HG03025 (cell line): Measurements from ENCODE around the gene ASS1.
"Not testable (repeated sequence)": the region's sequence is repeated elsewhere in the genome, so short reads cannot be mapped to it uniquely, and the experiment has no call there.

Experiments used
- ATAC-seq: cut with Tn5 transposase; IDR thresholded peaks from one replicate; pipeline ENCODE4 v1.9.1; 2021; ENCODE audit warnings: mild to moderate bottlenecking, moderate library complexity; ENCODE audit not compliant: unreplicated experiment, low FRiP score

Gene ASS1

DNA sequence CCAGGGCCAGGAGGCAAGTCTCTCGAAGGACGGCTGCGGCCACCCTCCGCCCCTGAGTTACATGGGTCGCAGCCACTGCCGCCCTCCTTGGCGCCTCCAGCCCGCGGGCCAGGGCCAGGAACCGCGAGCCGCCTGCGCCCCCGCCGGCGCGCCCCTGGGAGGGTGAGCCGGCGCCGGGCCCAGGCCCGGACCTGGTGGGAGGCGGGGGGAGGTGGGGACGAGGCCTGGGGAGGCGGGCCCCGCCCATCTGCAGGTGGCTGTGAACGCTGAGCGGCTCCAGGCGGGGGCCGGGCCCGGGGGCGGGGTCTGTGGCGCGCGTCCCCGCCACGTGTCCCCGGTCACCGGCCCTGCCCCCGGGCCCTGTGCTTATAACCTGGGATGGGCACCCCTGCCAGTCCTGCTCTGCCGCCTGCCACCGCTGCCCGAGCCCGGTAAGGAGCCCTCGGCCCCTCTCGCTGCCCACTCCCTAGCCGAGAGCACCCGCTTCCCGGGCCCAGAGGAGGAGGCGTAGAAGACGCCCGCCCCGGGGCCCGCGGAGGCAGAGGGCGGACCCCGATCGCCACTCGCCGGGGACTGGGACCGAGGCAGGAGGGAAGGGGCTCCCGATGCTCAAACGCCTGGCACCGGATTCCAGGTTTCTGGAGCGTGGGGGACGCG lies at the start of gene ASS1:
ASS1 (plus strand) TSS at position 397 of the 657 bp plus-strand sequence. CDS start 7,268 bp downstream, outside the sequence.
- ATAC-seq, result no peak

DNA sequence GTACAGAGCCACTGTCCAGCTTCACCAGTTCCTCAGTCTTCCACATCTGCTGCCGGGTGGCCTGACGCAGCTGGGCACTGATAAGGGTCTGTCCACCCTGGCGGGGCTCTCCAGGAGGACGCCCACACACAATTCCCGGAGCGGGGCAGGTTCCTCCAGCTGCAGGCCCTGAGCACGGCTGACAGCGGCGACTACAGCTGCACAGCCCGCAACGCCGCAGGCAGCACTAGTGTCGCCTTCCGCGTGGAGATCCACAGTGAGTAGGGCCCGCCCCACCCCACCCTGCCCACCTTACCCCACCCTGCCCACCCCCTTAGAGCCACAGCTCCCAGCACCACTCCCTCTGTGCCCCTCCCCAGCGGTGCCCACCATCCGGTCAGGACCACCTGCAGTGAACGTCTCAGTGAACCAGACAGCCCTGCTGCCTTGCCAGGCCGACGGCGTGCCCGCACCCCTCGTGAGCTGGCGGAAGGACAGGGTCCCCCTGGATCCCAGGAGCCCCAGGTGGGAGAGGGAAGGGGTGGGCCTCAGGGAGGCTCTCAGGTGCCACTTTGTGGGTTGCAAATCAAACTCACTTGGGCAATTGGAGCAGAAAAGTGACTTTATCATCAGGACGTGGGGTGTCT lies 48.8 kb upstream of the ASS1 start:
- no peak for ATAC-seq

DNA sequence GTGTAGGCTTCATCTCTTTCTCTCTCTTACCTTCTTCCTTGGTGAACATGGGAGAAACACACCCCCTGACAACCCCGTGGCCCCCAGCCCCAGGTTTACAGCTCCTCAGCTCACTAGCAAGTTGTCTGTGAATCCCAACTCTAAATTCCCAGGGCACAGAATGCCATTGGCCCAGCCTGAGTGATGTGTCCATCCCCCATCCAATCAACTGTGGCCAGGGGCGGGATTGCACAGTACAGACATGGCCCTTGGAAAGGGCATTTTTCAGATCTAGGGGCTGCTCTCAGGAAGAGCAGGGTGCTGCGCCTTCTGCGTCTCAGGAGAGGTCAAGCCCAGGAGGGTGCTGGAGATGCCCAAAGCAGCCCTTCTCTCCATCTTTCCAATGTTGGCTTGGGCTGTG lies 48.2 kb upstream of the ASS1 start:
- no peak for ATAC-seq

- no peak for ATAC-seq
Observed at GRCh38 chr9:130398487-130399240, 46.1 kb upstream of the ASS1 start.

GRCh38 chr9:130399768-130400167 lies 45.0 kb upstream of the ASS1 start:
- no peak for ATAC-seq

GRCh38 chr9:130400870-130401269 lies 43.9 kb upstream of the ASS1 start:
- ATAC-seq, result no peak

GRCh38 chr9:130401742-130402141 lies 43.0 kb upstream of the ASS1 start:
- not testable (repeated sequence) for ATAC-seq

DNA sequence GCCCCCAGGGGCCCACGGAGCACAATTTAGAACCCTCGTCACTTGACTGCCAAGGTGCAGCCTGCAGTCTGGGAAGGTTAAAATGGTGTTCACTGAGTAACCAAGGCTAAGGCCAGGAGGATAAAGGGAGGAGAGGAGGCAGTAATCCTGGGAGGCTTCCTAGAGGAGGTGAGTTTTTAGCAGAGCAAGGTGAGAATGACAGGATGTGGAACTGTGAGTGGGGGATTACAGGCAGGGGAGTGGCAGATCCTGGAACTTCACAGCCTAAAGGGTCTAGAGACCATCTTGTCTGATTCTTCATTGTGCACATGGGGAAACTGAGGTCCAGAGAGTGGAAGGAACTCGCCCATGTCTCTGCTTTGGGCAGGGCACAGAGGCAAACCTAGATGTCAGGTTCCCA lies 42.5 kb upstream of the ASS1 start:
- ATAC-seq, result no peak

GRCh38 chr9:130402645-130403440 lies 41.9 kb upstream of the ASS1 start:
- no peak for ATAC-seq

- ATAC-seq, result no peak
Observed at GRCh38 chr9:130405657-130406257, 39.0 kb upstream of the ASS1 start.

- no peak for ATAC-seq
Observed at GRCh38 chr9:130406278-130406895, 38.4 kb upstream of the ASS1 start.

DNA sequence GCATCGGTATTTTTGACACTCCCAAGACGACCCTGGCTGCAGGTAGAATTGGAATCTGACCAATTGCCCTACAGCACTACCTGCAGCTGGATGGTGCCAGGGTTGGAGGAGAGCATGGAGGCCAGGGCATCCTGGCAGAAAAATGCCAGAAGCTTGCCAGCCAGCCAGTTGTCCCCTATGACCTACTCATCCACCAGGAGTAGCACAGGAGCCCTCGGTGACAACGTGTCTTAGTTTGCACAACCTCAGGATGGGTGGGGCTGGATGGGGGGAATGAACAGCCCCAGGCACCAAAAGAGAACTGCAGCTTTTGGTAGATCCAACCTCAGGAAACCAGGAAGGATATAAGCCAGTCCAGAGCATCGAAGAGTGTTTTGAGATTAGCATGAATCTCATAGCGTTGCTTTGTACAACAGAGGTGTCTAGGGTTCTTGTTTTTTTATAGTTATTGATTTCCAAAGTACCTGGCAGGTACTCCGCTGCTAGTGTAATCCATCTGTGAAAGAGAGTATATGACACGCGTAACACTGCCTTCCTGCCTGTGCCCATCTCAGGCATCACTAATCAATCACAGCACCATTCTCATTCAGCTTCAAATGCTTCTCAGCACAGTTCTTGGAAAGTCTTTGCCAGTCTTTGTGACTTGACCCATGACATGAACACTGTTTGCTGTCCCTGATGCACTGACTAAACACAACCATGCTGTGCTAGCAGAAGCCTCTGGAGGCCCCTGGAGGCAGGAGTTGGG lies 36.7 kb upstream of the ASS1 start:
- ATAC-seq, result no peak

- no peak for ATAC-seq
Observed at GRCh38 chr9:130408669-130409068, 36.1 kb upstream of the ASS1 start.

- no peak for ATAC-seq
Observed at GRCh38 chr9:130409246-130409645, 35.5 kb upstream of the ASS1 start.

GRCh38 chr9:130410443-130410842 lies 34.3 kb upstream of the ASS1 start:
- ATAC-seq, result no peak

- ATAC-seq, result no peak
Observed at GRCh38 chr9:130411566-130411915, 33.2 kb upstream of the ASS1 start.

- no peak for ATAC-seq
Observed at GRCh38 chr9:130414081-130414731, 30.6 kb upstream of the ASS1 start.

DNA sequence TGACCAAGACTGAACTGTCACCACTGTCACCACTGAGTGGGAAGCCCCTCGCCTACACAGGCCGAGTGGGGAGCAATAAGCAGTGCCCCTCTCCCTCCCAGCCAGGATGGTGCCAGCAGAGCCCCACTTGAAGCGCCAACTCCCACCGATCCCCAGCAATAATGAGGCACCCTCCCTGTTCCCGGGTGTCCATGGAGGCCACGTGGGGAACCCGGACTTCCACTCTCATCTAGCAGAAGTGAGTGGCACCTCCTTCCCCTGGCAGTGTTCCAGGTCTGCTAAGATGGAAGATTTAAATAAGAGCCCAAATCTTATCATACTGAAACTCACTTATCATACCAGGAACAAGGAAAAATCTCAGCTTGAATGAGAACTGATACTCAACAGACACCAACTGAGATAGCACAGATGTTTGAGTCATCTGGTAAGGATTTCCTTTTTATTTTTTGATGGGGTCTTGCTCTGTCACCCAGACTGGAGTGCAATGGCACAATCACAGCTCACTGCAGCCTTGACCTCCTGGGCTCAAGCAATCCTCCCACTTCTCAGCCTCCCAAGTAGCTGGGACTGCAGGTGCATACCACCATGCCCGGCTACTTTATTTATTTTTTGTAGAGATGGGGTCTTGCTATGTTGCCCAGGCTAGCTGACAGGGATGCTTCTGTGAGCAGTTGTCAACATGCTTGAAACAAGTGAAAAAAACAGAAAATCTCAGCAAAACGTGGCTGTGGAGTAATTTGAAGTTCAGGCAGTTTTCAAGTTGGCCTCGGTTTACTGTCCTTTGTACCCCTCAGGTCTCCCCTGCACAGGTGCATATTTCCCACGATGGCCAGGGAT lies 29.6 kb upstream of the ASS1 start:
- no peak for ATAC-seq
